GM18907 (cell line): ENCODE data around the gene RAD18.

ENCODE experiments used
- ATAC-seq: cut with Tn5 transposase; IDR thresholded peaks from one replicate; pipeline ENCODE4 v1.9.1; 2021; ENCODE audit warnings: mild to moderate bottlenecking, moderate library complexity; ENCODE audit not compliant: unreplicated experiment

RAD18 gene

GRCh38 chr3:8963137-8963853 is at the start of gene RAD18:
RAD18 (minus strand) TSS chr3:8963472; CDS start chr3:8963385, 87 bp downstream.
- ATAC-seq: peak; percentile 93

- no peak for ATAC-seq
Observed at GRCh38 chr3:9012521-9012920, 49.2 kb upstream of the RAD18 start.

GRCh38 chr3:9009976-9010545 is 46.8 kb upstream of the RAD18 start:
- no peak for ATAC-seq

- ATAC-seq: no peak
Observed at GRCh38 chr3:9008550-9009255, 45.4 kb upstream of the RAD18 start.

- ATAC-seq: no peak
Observed at GRCh38 chr3:9007928-9008327, 44.7 kb upstream of the RAD18 start.

- ATAC-seq: no peak
Observed at GRCh38 chr3:9007213-9007612, 43.9 kb upstream of the RAD18 start.

GRCh38 chr3:9000041-9000440 is 36.8 kb upstream of the RAD18 start:
- ATAC-seq: no peak

GRCh38 chr3:8997151-8997550 is 33.9 kb upstream of the RAD18 start:
- no peak for ATAC-seq

- no peak for ATAC-seq
Observed at GRCh38 chr3:8996681-8997121, 33.4 kb upstream of the RAD18 start.

GRCh38 chr3:8996216-8996615 is 32.9 kb upstream of the RAD18 start:
- no peak for ATAC-seq

- no peak for ATAC-seq
Observed at GRCh38 chr3:8994226-8994625, 31.0 kb upstream of the RAD18 start.

- ATAC-seq: no peak
Observed at GRCh38 chr3:8993331-8993730, 30.1 kb upstream of the RAD18 start.

GRCh38 chr3:8992854-8993253 is 29.6 kb upstream of the RAD18 start:
- ATAC-seq: no peak

GRCh38 chr3:8992199-8992598 is 28.9 kb upstream of the RAD18 start:
- ATAC-seq: no peak

GRCh38 chr3:8990266-8991215 is 27.3 kb upstream of the RAD18 start:
- ATAC-seq: no peak

- ATAC-seq: no peak
Observed at GRCh38 chr3:8988791-8989558, 25.7 kb upstream of the RAD18 start.

- no peak for ATAC-seq
Observed at GRCh38 chr3:8988384-8988655, 25.0 kb upstream of the RAD18 start.

GRCh38 chr3:8987645-8988383 is 24.5 kb upstream of the RAD18 start:
- no peak for ATAC-seq

GRCh38 chr3:8987226-8987625 is 24.0 kb upstream of the RAD18 start:
- no peak for ATAC-seq

GRCh38 chr3:8986741-8987140 is 23.5 kb upstream of the RAD18 start:
- ATAC-seq: no peak
